Thoracic aorta (tissue), 2 donors: ENCODE results near the gene TACC2. TPM values are rescaled to one million over a fixed set of nuclear protein-coding genes. Genes with fewer than 3 reads are reported as not detected.

ENCODE experiments used
- ATAC-seq: fragments of 150-250 bp; one replicate; pipeline ENCODE4 v1.8.0; 2017; ENCODE audit warnings: low read depth; ENCODE audit not compliant: insufficient number of reproducible peaks, low FRiP score
- DNase-seq: peaks from one replicate; pipeline ENCODE4 v3.0.0-alpha.2; 2020; ENCODE audit warnings: low spot score
- H3K27ac ChIP-seq, 2 donors: fragments of 200-600 bp; sonication (generic); 1 replicate in 1 of 2; 2 replicates in 1 of 2; pipeline ENCODE4 v1.5.1; 2016; ENCODE audit warnings: mild to moderate bottlenecking in 2 of 2, moderate library complexity in 2 of 2
- H3K27me3 ChIP-seq: fragments of 200-600 bp; sonication (generic); replicated peaks from 2 replicates; pipeline ENCODE4 v1.6.0; 2016; ENCODE audit warnings: mild to moderate bottlenecking; ENCODE audit not compliant: insufficient read depth
- H3K36me3 ChIP-seq: fragments of 200-600 bp; sonication (generic); one replicate; pipeline ENCODE4 v1.5.1; 2016
- H3K4me1 ChIP-seq, 2 donors: fragments of 200-600 bp; sonication (generic); 1 replicate in 1 of 2; 2 replicates in 1 of 2; pipeline versions ENCODE4 v1.5.1 to v1.6.0; 2016; ENCODE audit warnings: low read depth in 2 of 2, mild to moderate bottlenecking in 1 of 2; ENCODE audit not compliant: control insufficient read depth in 1 of 2
- H3K4me3 ChIP-seq: fragments of 200-600 bp; sonication (generic); 2 replicates; pipeline ENCODE4 v1.5.1; 2016; ENCODE audit warnings: mild to moderate bottlenecking
- H3K9me3 ChIP-seq: fragments of 200-600 bp; sonication (generic); 2 replicates; pipeline ENCODE4 v1.5.1; 2016
- total RNA-seq, 2 donors: library from RNA; depleted of rRNA; stranded (reverse); fragments of >200 nt; gene quantifications; one replicate each; pipeline versions ENCODE4 v1.1.0 to v1.2.3, GENCODE V29; 2016
- TF ChIP-seq, protein P1 (sequence below): fragments of 200-600 bp; sonication (generic); IDR thresholded peaks from one replicate; pipeline ENCODE4 v1.5.1; 2019; ENCODE audit warnings: antibody characterized with exemption

TACC2 gene
- total RNA-seq, 2 donors from 2014 or later = 52.1 to 71.0 TPM

DNA sequence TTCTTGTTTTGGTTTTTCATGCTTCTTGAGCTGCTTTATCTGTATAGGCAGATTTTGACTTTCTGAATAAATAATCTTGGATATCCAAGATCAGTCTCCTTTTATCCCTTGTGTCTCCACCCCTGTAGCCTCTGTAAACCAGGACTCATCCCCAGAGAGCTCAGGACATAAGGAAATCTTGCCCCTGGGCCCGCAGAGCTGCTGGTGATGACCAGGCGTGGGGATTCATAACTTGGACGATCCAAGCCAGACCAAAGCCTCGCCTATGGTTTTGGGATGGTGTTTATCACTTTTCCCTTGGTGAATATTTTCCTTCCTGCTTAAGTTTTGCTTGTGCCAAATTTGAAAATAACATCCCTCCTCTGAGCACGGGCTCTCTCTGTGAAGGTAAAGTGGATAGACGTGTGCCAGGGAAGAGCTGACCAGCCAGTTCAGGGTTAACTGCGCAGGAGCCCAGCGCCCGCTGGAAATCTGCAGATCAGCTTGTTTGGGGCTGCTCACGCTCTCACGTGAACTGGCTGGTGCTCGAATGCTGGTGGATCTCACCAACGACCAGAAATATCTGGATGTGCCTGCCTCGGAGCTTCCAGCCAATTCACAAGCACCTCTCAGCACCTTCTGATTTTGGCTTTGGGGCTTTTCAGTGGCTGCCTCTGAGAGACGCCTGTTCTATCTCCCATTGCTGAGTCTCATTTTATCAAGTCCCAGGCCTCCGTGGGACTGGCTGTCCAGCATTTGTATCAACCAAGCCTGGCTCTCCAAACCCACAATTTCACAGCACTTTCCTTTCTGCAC lies 150.1 kb downstream of the TACC2 start:
- no peak for ATAC-seq

DNA sequence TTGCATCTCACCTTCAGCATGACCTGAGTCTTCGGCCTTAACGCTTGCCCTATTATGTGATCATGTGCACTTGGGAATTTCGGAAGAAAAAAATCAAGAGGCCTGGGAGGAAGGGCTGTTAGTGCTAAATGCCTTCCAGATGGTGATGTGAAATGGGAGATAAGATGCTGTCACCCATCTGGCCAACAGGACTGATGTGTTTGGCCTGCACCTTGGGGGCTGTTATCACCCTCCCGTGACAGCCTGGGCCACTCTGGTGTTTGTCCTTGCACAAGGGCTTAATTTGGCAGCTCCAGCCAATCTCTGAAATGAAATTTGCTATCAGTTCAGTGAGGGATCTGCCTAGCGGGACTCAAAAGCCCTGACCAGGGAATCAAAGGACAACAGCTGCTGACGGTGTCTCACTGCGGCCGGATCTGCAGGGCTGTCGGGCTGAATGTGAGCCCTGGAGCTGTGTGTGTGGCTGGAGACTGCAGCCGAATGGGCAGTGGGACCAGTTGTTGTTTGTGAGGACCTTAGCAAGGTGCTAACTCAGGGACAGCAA lies 150.7 kb downstream of the TACC2 start:
- H3K9me3 ChIP-seq = no peaks in the 10 kb centered on the region
- peaks cover 9% of the 10 kb centered on the region for H3K36me3 ChIP-seq
- H3K4me1 ChIP-seq = peaks cover 32 to 52% of the 10 kb centered on the region in 2 donors
- H3K4me3 ChIP-seq = no peak overlapping the region
- H3K27me3 ChIP-seq = no peaks in the 10 kb centered on the region
- peak overlapping the region; percentile 93 to 99 for H3K27ac ChIP-seq
- no peak for DNase-seq
- TF ChIP-seq, protein P1, sequence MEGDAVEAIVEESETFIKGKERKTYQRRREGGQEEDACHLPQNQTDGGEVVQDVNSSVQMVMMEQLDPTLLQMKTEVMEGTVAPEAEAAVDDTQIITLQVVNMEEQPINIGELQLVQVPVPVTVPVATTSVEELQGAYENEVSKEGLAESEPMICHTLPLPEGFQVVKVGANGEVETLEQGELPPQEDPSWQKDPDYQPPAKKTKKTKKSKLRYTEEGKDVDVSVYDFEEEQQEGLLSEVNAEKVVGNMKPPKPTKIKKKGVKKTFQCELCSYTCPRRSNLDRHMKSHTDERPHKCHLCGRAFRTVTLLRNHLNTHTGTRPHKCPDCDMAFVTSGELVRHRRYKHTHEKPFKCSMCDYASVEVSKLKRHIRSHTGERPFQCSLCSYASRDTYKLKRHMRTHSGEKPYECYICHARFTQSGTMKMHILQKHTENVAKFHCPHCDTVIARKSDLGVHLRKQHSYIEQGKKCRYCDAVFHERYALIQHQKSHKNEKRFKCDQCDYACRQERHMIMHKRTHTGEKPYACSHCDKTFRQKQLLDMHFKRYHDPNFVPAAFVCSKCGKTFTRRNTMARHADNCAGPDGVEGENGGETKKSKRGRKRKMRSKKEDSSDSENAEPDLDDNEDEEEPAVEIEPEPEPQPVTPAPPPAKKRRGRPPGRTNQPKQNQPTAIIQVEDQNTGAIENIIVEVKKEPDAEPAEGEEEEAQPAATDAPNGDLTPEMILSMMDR = no peak
- ATAC-seq = no peak

More for the DNA sequence above, 150.1 kb downstream of the TACC2 start:
- Histone ChIP-seq H3K4me1 (peaks cover 32 to 52% of the 10 kb centered on the region in 2 donors), H3K27ac (peak overlapping the region; percentile 93 to 99), H3K27me3 (no peaks in the 10 kb centered on the region), H3K9me3 (no peaks in the 10 kb centered on the region), H3K4me3 (no peak overlapping the region), H3K36me3 (peaks cover 12% of the 10 kb centered on the region)
- TF ChIP-seq, protein P1 = no peak
- no peak for DNase-seq

DNA sequence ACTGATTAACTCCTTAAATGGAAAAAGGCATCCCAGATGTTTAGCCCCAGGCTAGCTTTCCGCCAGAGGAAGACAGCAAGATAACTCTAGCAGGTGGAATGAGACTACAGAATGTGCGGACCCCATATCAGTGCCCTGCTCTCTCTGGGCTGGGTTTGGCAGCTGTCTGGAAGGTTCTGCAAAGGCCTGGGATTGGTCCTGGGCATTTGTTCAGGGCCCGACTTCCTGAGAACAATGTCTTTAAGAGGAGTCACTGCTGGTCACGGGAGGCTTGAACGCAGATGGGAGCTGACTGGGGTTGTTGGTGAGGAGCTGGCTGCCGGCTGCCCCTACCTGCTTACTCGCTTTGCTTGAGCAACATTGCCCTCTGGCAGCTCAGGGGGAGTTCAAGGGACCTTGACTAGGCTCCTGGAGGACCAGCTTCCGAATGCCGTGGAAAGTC lies 151.5 kb downstream of the TACC2 start:
- Histone ChIP-seq H3K27me3 (no peaks in the 10 kb centered on the region), H3K9me3 (no peaks in the 10 kb centered on the region), H3K4me1 (peaks cover 32 to 52% of the 10 kb centered on the region in 2 donors), H3K36me3 (peaks cover 3% of the 10 kb centered on the region), H3K4me3 (peak overlapping the region; percentile 55), H3K27ac (peak overlapping the region; percentile 93 to 99)
- DNase-seq (no peak), ATAC-seq (no peak)
- TF ChIP-seq, protein P1 = no peak

DNA sequence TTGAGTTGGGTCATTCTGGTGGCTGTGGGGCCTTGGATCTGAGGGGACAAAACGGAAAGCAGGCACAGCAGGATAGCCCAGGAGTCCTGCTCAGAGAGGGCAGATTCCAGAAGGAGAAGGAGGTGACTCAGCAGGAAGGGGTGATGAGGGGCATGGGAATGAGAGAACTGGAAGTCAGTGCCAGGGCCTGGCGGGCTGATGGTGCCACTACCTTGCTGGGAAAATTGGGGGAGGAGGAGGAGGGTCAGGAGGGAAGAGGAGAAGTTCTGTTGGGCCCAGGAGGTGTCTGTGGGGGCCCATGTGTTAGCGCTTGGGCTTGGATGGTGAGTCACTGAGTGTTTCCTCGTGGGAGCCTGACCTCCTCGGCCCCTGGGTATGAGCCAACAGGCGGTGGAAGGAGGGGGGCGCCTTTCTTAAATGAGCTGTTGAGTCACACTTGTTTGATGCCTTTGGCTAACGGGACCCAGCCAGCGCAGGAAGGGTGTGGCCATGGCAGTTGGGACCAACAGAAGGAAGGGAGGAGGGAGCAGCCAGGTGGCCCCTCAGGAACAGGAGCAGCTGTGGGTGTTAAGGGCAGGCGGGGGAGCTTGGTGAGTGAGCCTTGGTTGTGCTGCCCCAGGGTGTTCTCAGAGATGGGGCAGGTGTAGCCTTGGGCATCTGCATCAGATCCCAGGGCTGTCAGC lies 152.1 kb downstream of the TACC2 start:
- Histone ChIP-seq H3K4me3 (peak overlapping the region; percentile 55), H3K4me1 (peaks cover 32 to 52% of the 10 kb centered on the region in 2 donors), H3K27ac (peak overlapping the region; percentile 93 to 99), H3K36me3 (peaks cover 3% of the 10 kb centered on the region), H3K9me3 (no peaks in the 10 kb centered on the region), H3K27me3 (no peaks in the 10 kb centered on the region)
- TF ChIP-seq, protein P1 = no peak
- peak; percentile 85 for ATAC-seq
- DNase-seq = peak; percentile 94
